Glutamatergic neuron (in vitro differentiated cells): ENCODE results near the gene MISP3. TPM values are rescaled to one million over a fixed set of nuclear protein-coding genes. Genes with fewer than 3 reads are reported as not detected.

ENCODE experiments used
- DNase-seq: peaks from one replicate; pipeline ENCODE4 v3.0.0; 2022
- H3K27ac Mint-ChIP-seq: one replicate; pipeline ENCODE4 v1.8.0; 2020; ENCODE audit warnings: mild to moderate bottlenecking, mixed read lengths, inconsistent platforms; ENCODE audit not compliant: unreplicated experiment
- H3K27me3 Mint-ChIP-seq: one replicate; pipeline ENCODE4 v1.8.0; 2020; ENCODE audit warnings: mild to moderate bottlenecking, moderate library complexity, mixed read lengths, inconsistent platforms; ENCODE audit not compliant: unreplicated experiment
- H3K36me3 Mint-ChIP-seq: one replicate; pipeline ENCODE4 v1.8.0; 2020; ENCODE audit warnings: mild to moderate bottlenecking, mixed read lengths, inconsistent platforms; ENCODE audit not compliant: unreplicated experiment
- H3K4me1 Mint-ChIP-seq: one replicate; pipeline ENCODE4 v1.8.0; 2020; ENCODE audit warnings: mild to moderate bottlenecking, low read depth, mixed read lengths, inconsistent platforms; ENCODE audit not compliant: unreplicated experiment
- H3K4me3 Mint-ChIP-seq: one replicate; pipeline ENCODE4 v1.8.0; 2020; ENCODE audit warnings: mild to moderate bottlenecking, mixed read lengths, inconsistent platforms; ENCODE audit not compliant: unreplicated experiment
- H3K9me3 Mint-ChIP-seq: one replicate; pipeline ENCODE4 v1.8.0; 2020; ENCODE audit warnings: mild to moderate bottlenecking, moderate library complexity, mixed read lengths, inconsistent platforms; ENCODE audit not compliant: unreplicated experiment
- total RNA-seq: library from RNA; stranded (reverse); fragmentation: NEBNext Ultra II Directional; extraction: Animal tissue kit (Norgen Biotek cat#: 25700); gene quantifications from one replicate; pipeline ENCODE4 v1.2.1, GENCODE V29; 2021; ENCODE audit not compliant: unreplicated experiment
- TF ChIP-seq, protein P1 (sequence below): fragments of 200-600 bp; sonication (generic); IDR thresholded peaks from one replicate; pipeline ENCODE4 v1.5.0; 2021; ENCODE audit not compliant: partially characterized antibody, unreplicated experiment

MISP3 gene
- total RNA-seq, 1 donor from 2014 or later = 2.2 TPM

DNA sequence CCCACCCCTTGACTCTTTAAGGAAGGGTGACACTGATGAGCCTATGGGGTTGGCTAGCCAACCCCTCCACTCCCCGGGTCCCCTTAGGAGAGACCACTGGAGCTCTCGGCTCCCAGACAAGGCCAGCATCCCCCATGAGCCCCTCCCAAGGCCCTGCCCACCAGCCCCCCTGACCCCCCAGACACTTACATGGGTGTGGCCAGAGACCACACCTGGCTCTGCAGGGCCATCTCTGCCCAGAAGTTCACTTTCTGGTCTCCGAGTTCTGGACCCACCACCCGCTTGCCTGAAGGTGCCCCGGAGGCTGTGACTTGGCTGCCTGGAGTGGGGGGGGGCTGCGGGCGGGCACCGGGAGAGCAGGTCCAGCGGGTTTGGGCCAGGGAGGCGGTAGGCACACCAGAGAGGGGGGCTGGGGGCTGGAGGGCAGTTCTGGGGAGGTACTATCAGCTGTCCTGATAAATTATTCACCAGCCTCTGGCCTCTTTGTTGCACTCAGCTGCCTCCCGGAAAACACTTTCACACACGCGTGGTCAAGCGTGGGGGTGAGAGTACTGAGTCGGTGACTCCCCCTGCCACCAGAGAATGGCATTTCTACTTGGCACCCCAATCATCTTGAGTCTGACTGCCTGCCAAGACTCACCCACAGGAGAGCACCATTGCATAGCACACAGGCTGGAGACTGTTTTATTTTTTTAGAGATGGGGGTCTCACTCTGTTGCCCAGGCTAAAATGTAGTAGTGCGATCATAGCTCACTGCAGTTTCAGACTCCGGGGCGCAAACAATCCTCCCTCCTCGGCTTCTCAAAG is 10.6 kb upstream of the MISP3 start, which contains the start of gene PALM3:
PALM3 (minus strand) TSS at position 326 of the 807 bp plus-strand sequence; CDS start at position 230, 96 bp downstream.
- H3K27me3 Mint-ChIP-seq = peaks cover 11% of the 10 kb centered on the region
- DNase-seq = no peak
- TF ChIP-seq, protein P1, sequence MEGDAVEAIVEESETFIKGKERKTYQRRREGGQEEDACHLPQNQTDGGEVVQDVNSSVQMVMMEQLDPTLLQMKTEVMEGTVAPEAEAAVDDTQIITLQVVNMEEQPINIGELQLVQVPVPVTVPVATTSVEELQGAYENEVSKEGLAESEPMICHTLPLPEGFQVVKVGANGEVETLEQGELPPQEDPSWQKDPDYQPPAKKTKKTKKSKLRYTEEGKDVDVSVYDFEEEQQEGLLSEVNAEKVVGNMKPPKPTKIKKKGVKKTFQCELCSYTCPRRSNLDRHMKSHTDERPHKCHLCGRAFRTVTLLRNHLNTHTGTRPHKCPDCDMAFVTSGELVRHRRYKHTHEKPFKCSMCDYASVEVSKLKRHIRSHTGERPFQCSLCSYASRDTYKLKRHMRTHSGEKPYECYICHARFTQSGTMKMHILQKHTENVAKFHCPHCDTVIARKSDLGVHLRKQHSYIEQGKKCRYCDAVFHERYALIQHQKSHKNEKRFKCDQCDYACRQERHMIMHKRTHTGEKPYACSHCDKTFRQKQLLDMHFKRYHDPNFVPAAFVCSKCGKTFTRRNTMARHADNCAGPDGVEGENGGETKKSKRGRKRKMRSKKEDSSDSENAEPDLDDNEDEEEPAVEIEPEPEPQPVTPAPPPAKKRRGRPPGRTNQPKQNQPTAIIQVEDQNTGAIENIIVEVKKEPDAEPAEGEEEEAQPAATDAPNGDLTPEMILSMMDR = no peak
- no peak within 1 kb of the TSS for H3K27ac Mint-ChIP-seq
- no peak within 1 kb of the TSS for H3K4me3 Mint-ChIP-seq
- no peaks in the 10 kb centered on the region for H3K36me3 Mint-ChIP-seq
- H3K4me1 Mint-ChIP-seq = peaks cover 3% of the 10 kb centered on the region
- H3K9me3 Mint-ChIP-seq = peaks cover under 1% of the 10 kb centered on the region

DNA sequence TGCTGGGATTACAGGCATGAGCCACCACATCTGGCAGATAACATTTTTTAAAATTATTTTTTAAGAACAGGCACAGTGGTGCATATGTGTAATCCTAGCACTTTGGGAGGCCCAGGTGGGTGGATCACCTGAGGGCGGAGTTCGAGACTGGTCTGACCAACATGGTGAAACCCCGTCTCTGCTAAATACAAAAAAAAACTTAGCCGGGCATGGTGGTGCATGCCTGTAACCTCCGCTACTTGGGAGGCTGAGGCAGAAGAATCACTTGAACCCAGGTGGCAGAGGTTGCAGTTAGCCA is 10.1 kb upstream of the MISP3 start:
- Mint-ChIP-seq H3K27ac (no peak overlapping the region), H3K36me3 (no peaks in the 10 kb centered on the region), H3K9me3 (no peaks in the 10 kb centered on the region), H3K27me3 (peaks cover 11% of the 10 kb centered on the region), H3K4me3 (no peak overlapping the region), H3K4me1 (peaks cover 3% of the 10 kb centered on the region)
- no peak for DNase-seq
- TF ChIP-seq, protein P1 = no peak

DNA sequence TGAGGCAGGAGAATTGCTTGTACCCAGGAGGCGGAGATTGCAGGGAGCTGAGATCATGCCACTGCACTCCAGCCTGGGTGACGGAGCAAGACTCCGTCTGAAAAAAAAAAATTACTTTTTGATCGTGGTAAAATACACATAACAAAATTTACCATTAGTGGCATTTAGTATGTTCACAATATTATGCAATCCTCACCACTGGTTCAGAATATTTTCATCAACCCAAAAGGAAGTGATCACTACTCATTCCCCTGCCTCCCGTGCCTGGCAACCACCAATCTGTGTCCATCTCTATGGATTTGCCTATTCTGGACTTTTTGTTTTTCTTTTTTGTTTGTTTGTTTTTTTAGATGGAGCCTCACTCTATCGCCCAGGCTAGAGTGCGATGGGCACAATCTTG is 9.5 kb upstream of the MISP3 start:
- H3K27me3 Mint-ChIP-seq = peaks cover 8% of the 10 kb centered on the region
- no peak for DNase-seq
- no peaks in the 10 kb centered on the region for H3K9me3 Mint-ChIP-seq
- no peaks in the 10 kb centered on the region for H3K36me3 Mint-ChIP-seq
- H3K4me3 Mint-ChIP-seq = no peak overlapping the region
- peaks cover 2% of the 10 kb centered on the region for H3K4me1 Mint-ChIP-seq
- TF ChIP-seq, protein P1 = no peak
- no peak overlapping the region for H3K27ac Mint-ChIP-seq

DNA sequence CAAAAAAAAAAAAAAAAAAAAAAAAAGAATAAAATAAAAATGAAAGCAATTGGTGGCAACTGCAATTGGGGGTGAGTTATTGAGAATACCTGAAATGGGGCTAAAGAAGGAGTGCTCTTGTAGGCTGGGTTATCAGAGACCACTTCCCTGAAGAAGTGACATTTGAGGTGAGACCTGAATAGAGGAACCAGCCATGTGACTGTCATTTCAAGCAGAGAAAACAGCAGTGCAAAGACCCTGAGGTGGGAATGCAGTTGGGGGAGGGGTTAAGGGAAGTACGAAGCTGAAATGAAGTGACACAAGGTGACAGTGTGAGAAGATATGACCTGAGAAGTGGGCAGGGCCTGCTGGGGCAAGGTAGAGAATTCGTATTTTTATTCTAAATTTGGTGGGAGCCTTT is 6.5 kb upstream of the MISP3 start:
- TF ChIP-seq, protein P1 = no peak
- no peak overlapping the region for H3K27ac Mint-ChIP-seq
- H3K9me3 Mint-ChIP-seq = peaks cover 1% of the 10 kb centered on the region
- H3K27me3 Mint-ChIP-seq = peaks cover 2% of the 10 kb centered on the region
- DNase-seq = no peak
- H3K36me3 Mint-ChIP-seq = no peaks in the 10 kb centered on the region
- H3K4me3 Mint-ChIP-seq = no peak overlapping the region
- H3K4me1 Mint-ChIP-seq = no peaks in the 10 kb centered on the region

DNA sequence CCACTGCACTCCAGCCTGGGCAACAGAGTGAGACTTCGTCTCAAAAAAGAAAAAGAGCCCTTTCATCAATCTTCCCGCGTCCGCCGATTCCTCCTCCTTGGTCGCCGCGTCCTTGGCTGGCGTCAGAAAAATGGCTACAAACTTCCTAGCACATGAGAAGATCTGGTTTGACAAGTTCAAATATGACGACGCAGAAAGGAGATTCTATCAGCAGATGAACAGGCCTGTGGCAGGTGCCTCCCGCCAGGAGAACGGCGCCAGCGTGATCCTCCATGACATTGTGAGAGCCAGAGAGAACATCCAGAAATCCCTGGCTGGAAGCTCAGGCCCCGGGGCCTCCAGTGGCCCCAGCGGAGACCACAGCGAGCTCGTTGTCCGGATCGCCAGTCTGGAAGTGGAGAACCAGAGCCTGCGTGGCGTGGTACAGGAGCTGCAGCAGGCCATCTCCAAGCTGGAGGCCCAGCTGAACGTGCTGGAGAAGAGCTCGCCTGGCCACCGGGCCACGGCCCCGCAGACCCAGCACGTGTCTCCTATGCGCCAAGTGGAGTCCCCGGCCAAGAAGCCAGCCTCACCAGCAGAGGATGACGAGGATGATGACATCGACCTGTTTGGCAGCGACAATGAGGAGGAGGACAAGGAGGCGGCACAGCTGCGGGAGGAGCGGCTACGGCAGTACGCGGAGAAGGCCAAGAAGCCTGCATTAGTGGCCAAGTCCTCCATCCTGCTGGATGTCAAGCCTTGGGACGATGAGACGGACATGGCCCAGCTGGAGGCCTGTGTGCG is 2.1 kb upstream of the MISP3 start:
- TF ChIP-seq, protein P1 = no peak
- no peaks in the 10 kb centered on the region for H3K36me3 Mint-ChIP-seq
- peaks cover 12% of the 10 kb centered on the region for H3K27me3 Mint-ChIP-seq
- H3K4me1 Mint-ChIP-seq = no peaks in the 10 kb centered on the region
- H3K27ac Mint-ChIP-seq = no peak overlapping the region
- peaks cover 3% of the 10 kb centered on the region for H3K9me3 Mint-ChIP-seq
- DNase-seq = no peak
- H3K4me3 Mint-ChIP-seq = no peak overlapping the region
